ENCODE data around the gene PI4KA. TPM values are rescaled to one million over a fixed set of nuclear protein-coding genes. Genes with fewer than 3 reads are reported as not detected.
"Not testable (repeated sequence)": the region's sequence is repeated elsewhere in the genome, so short reads cannot be mapped to it uniquely, and the experiment has no call there.

PI4KA gene
- total RNA-seq, 1 experiment from 2014 or later = 71.6 TPM

- intact Hi-C loops (cut with micrococcal nuclease; ENCODE audit: unreplicated experiment) = loop anchor here (5.0 to 10.0 kb wide), 3 partner anchors 93 to 283 kb away; no protein-coding TSS in a partner anchor
- BruUV-seq (replicated peaks); H3K4me1 ChIP-seq (ENCODE audit: insufficient read depth, low read length, poor library complexity, severe bottlenecking); H3K36me3 ChIP-seq (ENCODE audit: insufficient read depth, low read length, poor library complexity, severe bottlenecking); DNase-seq (ENCODE audit: low spot score); H3K9me3 ChIP-seq (ENCODE audit: low read depth, low read length, poor library complexity, severe bottlenecking); CTCF ChIA-PET; H3K27ac ChIP-seq (ENCODE audit: low read depth, low read length, poor library complexity, severe bottlenecking); H3K4me3 ChIP-seq (ENCODE audit: low read depth, low read length, poor library complexity, severe bottlenecking); POLR2A ChIA-PET (ENCODE audit: low non-redundant PET); H3K27me3 ChIP-seq (replicated peaks; ENCODE audit: insufficient read depth, low read depth, low read length, poor library complexity): not testable (repeated sequence)
Observed at GRCh38 chr22:20699856-20700255, 158.8 kb downstream of the PI4KA start.

- H3K9me3 ChIP-seq (ENCODE audit: low read depth, low read length, poor library complexity, severe bottlenecking); H3K36me3 ChIP-seq (ENCODE audit: insufficient read depth, low read length, poor library complexity, severe bottlenecking); BruUV-seq (replicated peaks); H3K27me3 ChIP-seq (replicated peaks; ENCODE audit: insufficient read depth, low read depth, low read length, poor library complexity); H3K4me1 ChIP-seq (ENCODE audit: insufficient read depth, low read length, poor library complexity, severe bottlenecking); POLR2A ChIA-PET (ENCODE audit: low non-redundant PET); H3K4me3 ChIP-seq (ENCODE audit: low read depth, low read length, poor library complexity, severe bottlenecking); CTCF ChIA-PET; H3K27ac ChIP-seq (ENCODE audit: low read depth, low read length, poor library complexity, severe bottlenecking): not testable (repeated sequence)
- peak; percentile 81 for DNase-seq (ENCODE audit: low spot score)
- intact Hi-C loops (cut with micrococcal nuclease; ENCODE audit: unreplicated experiment) = loop anchor here (5.0 to 10.0 kb wide), 3 partner anchors 90 to 280 kb away; no protein-coding TSS in a partner anchor
- TF ChIP-seq, protein P1, sequence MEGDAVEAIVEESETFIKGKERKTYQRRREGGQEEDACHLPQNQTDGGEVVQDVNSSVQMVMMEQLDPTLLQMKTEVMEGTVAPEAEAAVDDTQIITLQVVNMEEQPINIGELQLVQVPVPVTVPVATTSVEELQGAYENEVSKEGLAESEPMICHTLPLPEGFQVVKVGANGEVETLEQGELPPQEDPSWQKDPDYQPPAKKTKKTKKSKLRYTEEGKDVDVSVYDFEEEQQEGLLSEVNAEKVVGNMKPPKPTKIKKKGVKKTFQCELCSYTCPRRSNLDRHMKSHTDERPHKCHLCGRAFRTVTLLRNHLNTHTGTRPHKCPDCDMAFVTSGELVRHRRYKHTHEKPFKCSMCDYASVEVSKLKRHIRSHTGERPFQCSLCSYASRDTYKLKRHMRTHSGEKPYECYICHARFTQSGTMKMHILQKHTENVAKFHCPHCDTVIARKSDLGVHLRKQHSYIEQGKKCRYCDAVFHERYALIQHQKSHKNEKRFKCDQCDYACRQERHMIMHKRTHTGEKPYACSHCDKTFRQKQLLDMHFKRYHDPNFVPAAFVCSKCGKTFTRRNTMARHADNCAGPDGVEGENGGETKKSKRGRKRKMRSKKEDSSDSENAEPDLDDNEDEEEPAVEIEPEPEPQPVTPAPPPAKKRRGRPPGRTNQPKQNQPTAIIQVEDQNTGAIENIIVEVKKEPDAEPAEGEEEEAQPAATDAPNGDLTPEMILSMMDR (conservative IDR thresholded peaks at IDR 0.05; ENCODE audit: low read depth, low read length) = peak; percentile 61
Observed at GRCh38 chr22:20697481-20698113, 161.0 kb downstream of the PI4KA start.

DNA sequence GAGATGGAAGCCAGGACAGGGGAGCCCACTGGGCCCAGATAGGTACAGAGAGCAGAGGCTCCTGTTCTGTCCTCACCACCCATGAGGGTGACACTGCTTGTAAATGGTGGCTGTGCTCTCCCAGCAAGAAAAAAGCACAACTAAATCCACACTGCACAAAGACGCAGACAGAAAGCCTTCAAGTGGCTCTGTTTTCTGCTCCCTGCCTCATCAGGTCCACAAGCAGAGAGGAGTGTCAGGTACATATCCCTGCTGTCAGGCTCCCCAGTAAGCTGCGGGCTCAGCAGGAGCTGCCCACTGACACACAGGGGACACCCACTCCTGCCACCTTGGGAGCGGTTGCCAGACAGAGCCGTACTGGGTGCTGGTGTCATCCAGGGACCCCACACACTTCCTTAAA, 162.6 kb downstream of the PI4KA start:
- not testable (repeated sequence) for H3K9me3 ChIP-seq (ENCODE audit: low read depth, low read length, poor library complexity, severe bottlenecking)
- intact Hi-C loops (cut with micrococcal nuclease; ENCODE audit: unreplicated experiment) = loop anchor here (5.0 to 10.0 kb wide), 3 partner anchors 89 to 279 kb away; no protein-coding TSS in a partner anchor

GRCh38 chr22:20695205-20695604, 163.4 kb downstream of the PI4KA start:
- DNase-seq (ENCODE audit: low spot score); H3K4me3 ChIP-seq (ENCODE audit: low read depth, low read length, poor library complexity, severe bottlenecking); H3K36me3 ChIP-seq (ENCODE audit: insufficient read depth, low read length, poor library complexity, severe bottlenecking); POLR2A ChIA-PET (ENCODE audit: low non-redundant PET); CTCF ChIA-PET; H3K27me3 ChIP-seq (replicated peaks; ENCODE audit: insufficient read depth, low read depth, low read length, poor library complexity); H3K9me3 ChIP-seq (ENCODE audit: low read depth, low read length, poor library complexity, severe bottlenecking); H3K4me1 ChIP-seq (ENCODE audit: insufficient read depth, low read length, poor library complexity, severe bottlenecking); H3K27ac ChIP-seq (ENCODE audit: low read depth, low read length, poor library complexity, severe bottlenecking); BruUV-seq (replicated peaks): not testable (repeated sequence)
- intact Hi-C loops (cut with micrococcal nuclease; ENCODE audit: unreplicated experiment) = loop anchor here (5.0 to 10.0 kb wide), 3 partner anchors 88 to 278 kb away; no protein-coding TSS in a partner anchor

More for the DNA sequence above, 162.6 kb downstream of the PI4KA start:
- CTCF ChIA-PET; H3K4me1 ChIP-seq (ENCODE audit: insufficient read depth, low read length, poor library complexity, severe bottlenecking); DNase-seq (ENCODE audit: low spot score); H3K27me3 ChIP-seq (replicated peaks; ENCODE audit: insufficient read depth, low read depth, low read length, poor library complexity); H3K4me3 ChIP-seq (ENCODE audit: low read depth, low read length, poor library complexity, severe bottlenecking); H3K27ac ChIP-seq (ENCODE audit: low read depth, low read length, poor library complexity, severe bottlenecking); BruUV-seq (replicated peaks); H3K36me3 ChIP-seq (ENCODE audit: insufficient read depth, low read length, poor library complexity, severe bottlenecking): not testable (repeated sequence)
- POLR2A ChIA-PET (ENCODE audit: low non-redundant PET) = interaction anchor here (0.5 kb wide), 1 partner anchor 542 kb away, joined by 3 read pairs; no protein-coding TSS in a partner anchor

DNA sequence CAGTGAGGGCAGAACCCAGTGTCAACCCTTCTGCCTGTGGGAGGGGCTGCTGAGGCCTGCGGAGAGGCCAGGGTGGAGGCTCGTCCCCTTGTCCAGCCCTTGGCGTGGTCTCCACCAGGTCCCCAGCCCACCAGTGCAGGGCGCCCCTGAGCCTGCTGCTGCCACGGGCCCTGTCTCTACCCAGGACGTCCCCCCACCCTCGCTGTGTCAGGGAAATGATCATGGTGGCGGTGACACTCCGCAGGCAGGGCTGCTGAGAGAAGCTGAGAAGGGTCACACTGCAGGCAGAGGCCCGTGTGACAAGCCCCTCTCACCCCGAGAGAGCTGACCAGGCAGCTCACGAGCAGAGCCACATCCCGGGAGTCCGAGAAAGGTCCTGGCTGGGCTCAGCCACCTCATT, 164.4 kb downstream of the PI4KA start:
- H3K4me3 ChIP-seq (ENCODE audit: low read depth, low read length, poor library complexity, severe bottlenecking); H3K27ac ChIP-seq (ENCODE audit: low read depth, low read length, poor library complexity, severe bottlenecking); DNase-seq (ENCODE audit: low spot score); H3K9me3 ChIP-seq (ENCODE audit: low read depth, low read length, poor library complexity, severe bottlenecking); H3K4me1 ChIP-seq (ENCODE audit: insufficient read depth, low read length, poor library complexity, severe bottlenecking); POLR2A ChIA-PET (ENCODE audit: low non-redundant PET); CTCF ChIA-PET; BruUV-seq (replicated peaks); H3K27me3 ChIP-seq (replicated peaks; ENCODE audit: insufficient read depth, low read depth, low read length, poor library complexity); H3K36me3 ChIP-seq (ENCODE audit: insufficient read depth, low read length, poor library complexity, severe bottlenecking): not testable (repeated sequence)
- intact Hi-C loops (cut with micrococcal nuclease; ENCODE audit: unreplicated experiment) = loop anchor here (10.0 kb wide), 1 partner anchor 129 kb away; no protein-coding TSS in a partner anchor

- CTCF ChIA-PET; H3K36me3 ChIP-seq (ENCODE audit: insufficient read depth, low read length, poor library complexity, severe bottlenecking); H3K27me3 ChIP-seq (replicated peaks; ENCODE audit: insufficient read depth, low read depth, low read length, poor library complexity); H3K9me3 ChIP-seq (ENCODE audit: low read depth, low read length, poor library complexity, severe bottlenecking); H3K4me3 ChIP-seq (ENCODE audit: low read depth, low read length, poor library complexity, severe bottlenecking); H3K27ac ChIP-seq (ENCODE audit: low read depth, low read length, poor library complexity, severe bottlenecking); DNase-seq (ENCODE audit: low spot score); POLR2A ChIA-PET (ENCODE audit: low non-redundant PET); BruUV-seq (replicated peaks); H3K4me1 ChIP-seq (ENCODE audit: insufficient read depth, low read length, poor library complexity, severe bottlenecking): not testable (repeated sequence)
- intact Hi-C loops (cut with micrococcal nuclease; ENCODE audit: unreplicated experiment) = loop anchor here (10.0 kb wide), 1 partner anchor 128 kb away; no protein-coding TSS in a partner anchor
Observed at GRCh38 chr22:20692926-20693325, 165.7 kb downstream of the PI4KA start.

- H3K9me3 ChIP-seq (ENCODE audit: low read depth, low read length, poor library complexity, severe bottlenecking); CTCF ChIA-PET; BruUV-seq (replicated peaks): not testable (repeated sequence)
Observed at GRCh38 chr22:20690586-20691317, 167.9 kb downstream of the PI4KA start.

More at GRCh38 chr22:20690586-20691317, 167.9 kb downstream of the PI4KA start:
- H3K27ac ChIP-seq (ENCODE audit: low read depth, low read length, poor library complexity, severe bottlenecking); H3K27me3 ChIP-seq (replicated peaks; ENCODE audit: insufficient read depth, low read depth, low read length, poor library complexity); DNase-seq (ENCODE audit: low spot score); H3K36me3 ChIP-seq (ENCODE audit: insufficient read depth, low read length, poor library complexity, severe bottlenecking); POLR2A ChIA-PET (ENCODE audit: low non-redundant PET); H3K4me1 ChIP-seq (ENCODE audit: insufficient read depth, low read length, poor library complexity, severe bottlenecking); H3K4me3 ChIP-seq (ENCODE audit: low read depth, low read length, poor library complexity, severe bottlenecking): not testable (repeated sequence)
- intact Hi-C loops (cut with micrococcal nuclease; ENCODE audit: unreplicated experiment) = loop anchor here (10.0 kb wide), 1 partner anchor 126 kb away; no protein-coding TSS in a partner anchor
